ENCODE data around the gene SMIM31. TPM values are rescaled to one million over a fixed set of nuclear protein-coding genes. Genes with fewer than 3 reads are reported as not detected.

Gene SMIM31
- total RNA-seq, 1 experiment from 2014 or later, result not detected

DNA sequence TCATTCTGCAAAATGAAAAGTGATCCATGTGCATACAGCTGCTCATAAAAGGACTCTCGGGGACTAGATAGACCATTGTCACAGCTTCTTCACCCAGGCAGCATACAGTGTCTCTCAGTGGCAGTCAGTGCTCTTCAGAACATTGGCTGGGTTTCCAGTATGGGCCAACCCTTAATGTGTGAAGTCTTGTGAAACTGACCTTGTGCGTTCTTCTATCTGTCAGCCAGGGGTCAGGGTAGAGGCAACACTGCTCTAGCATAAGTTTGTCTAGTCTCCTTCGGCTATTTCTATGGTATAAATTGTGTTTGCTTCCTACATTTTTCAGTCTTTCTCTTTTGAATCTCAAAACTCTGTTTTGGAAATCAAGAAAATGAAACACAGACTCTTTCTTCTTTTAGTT, 37.0 kb upstream of the SMIM31 start:
- no peaks in the 10 kb centered on the region for H3K27me3 Mint-ChIP-seq (ENCODE audit: low read depth)
- Histone ChIP-seq H4K8ac (replicated peaks; ENCODE audit: insufficient read length, low read depth, low read length) (no peak overlapping the region), H2BK5ac (ENCODE audit: insufficient read length, low read length) (no peak overlapping the region), H2BK12ac (ENCODE audit: insufficient read length, low read depth, low read length) (no peak overlapping the region), H2AFZ (ENCODE audit: low read length) (no peak overlapping the region), H3K18ac (ENCODE audit: insufficient read length, low read depth, low read length) (no peak overlapping the region), H3K79me2 (ENCODE audit: insufficient read depth, low read length) (no peaks in the 10 kb centered on the region), H3K14ac (ENCODE audit: insufficient read depth, low read length) (no peak overlapping the region), H3K27ac (ENCODE audit: insufficient read length, low read depth, low read length) (no peak overlapping the region), H3K27me3 (ENCODE audit: insufficient read depth, low read length) (no peaks in the 10 kb centered on the region), H2AK5ac (ENCODE audit: insufficient read length, low read length) (no peak overlapping the region), H3K23me2 (ENCODE audit: insufficient read length, low read depth, low read length, poor library complexity, severe bottlenecking) (no peaks in the 10 kb centered on the region), H3K9ac (ENCODE audit: extremely low read depth, insufficient read length, low read length) (no peak overlapping the region), H3K4ac (ENCODE audit: low read depth, low read length) (no peak overlapping the region), H4K5ac (ENCODE audit: insufficient read length, low read depth, low read length) (no peak overlapping the region), H2BK15ac (ENCODE audit: low read depth, low read length) (no peak overlapping the region), H4K91ac (ENCODE audit: insufficient read length, low read depth, low read length) (no peak overlapping the region), H4K20me1 (ENCODE audit: control insufficient read depth, insufficient read depth, insufficient read length) (no peaks in the 10 kb centered on the region), H2BK120ac (ENCODE audit: low read depth, low read length, poor library complexity, severe bottlenecking) (no peak overlapping the region), H3K23ac (ENCODE audit: insufficient read length, low read depth, low read length) (no peak overlapping the region), H3K4me1 (ENCODE audit: insufficient read depth, low read length) (no peaks in the 10 kb centered on the region), H2BK20ac (ENCODE audit: low read depth, low read length, poor library complexity, severe bottlenecking) (no peak overlapping the region), H3T11ph (ENCODE audit: low read length) (no peak overlapping the region), H3K4me2 (ENCODE audit: insufficient read depth, insufficient read length, low read length) (no peak overlapping the region), H3K79me1 (ENCODE audit: insufficient read depth, low read depth, low read length, poor library complexity, severe bottlenecking) (no peaks in the 10 kb centered on the region), H3K56ac (ENCODE audit: insufficient read length, low read depth, low read length) (no peak overlapping the region), H3K9me3 (ENCODE audit: control insufficient read depth, low read depth, low read length) (no peaks in the 10 kb centered on the region)
- TF ChIP-seq, protein P1, sequence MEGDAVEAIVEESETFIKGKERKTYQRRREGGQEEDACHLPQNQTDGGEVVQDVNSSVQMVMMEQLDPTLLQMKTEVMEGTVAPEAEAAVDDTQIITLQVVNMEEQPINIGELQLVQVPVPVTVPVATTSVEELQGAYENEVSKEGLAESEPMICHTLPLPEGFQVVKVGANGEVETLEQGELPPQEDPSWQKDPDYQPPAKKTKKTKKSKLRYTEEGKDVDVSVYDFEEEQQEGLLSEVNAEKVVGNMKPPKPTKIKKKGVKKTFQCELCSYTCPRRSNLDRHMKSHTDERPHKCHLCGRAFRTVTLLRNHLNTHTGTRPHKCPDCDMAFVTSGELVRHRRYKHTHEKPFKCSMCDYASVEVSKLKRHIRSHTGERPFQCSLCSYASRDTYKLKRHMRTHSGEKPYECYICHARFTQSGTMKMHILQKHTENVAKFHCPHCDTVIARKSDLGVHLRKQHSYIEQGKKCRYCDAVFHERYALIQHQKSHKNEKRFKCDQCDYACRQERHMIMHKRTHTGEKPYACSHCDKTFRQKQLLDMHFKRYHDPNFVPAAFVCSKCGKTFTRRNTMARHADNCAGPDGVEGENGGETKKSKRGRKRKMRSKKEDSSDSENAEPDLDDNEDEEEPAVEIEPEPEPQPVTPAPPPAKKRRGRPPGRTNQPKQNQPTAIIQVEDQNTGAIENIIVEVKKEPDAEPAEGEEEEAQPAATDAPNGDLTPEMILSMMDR (conservative IDR thresholded peaks at IDR 0.05), result peak; percentile 68
- no peak overlapping the region for H3K4me3 Mint-ChIP-seq
- H3K27ac Mint-ChIP-seq, result no peak overlapping the region
- DNase-seq, result peak; percentile 39
- no peaks in the 10 kb centered on the region; a peak in 1 of 5 replicates for H3K9me3 Mint-ChIP-seq
- peaks cover 0 to 4% of the 10 kb centered on the region in 2 experiments; a peak in 2 of 4 replicates for H3K4me1 Mint-ChIP-seq
- H3K36me3 Mint-ChIP-seq (ENCODE audit: insufficient read depth in 1 of 3, low read depth in 3 of 3), result no peaks in the 10 kb centered on the region
- no CpG with 5 or more reads among the region's 3 CpGs for WGBS (ENCODE audit: extremely low coverage, insufficient read length, low lambda C conversion rate)
